GM08714 (cell line): ENCODE data around the gene LMO7.
"Not testable (repeated sequence)": the region's sequence is repeated elsewhere in the genome, so short reads cannot be mapped to it uniquely, and the experiment has no call there.

Experiments used
- H3K4me3 ChIP-seq: fragments of 200-500 bp; sonication (Bioruptor generic); 2 replicates; pipeline ENCODE4 v1.5.1; 2014; ENCODE audit warnings: mild to moderate bottlenecking, low read length, inconsistent platforms
- ZNF274 ChIP-seq: IDR thresholded peaks from 2 replicates; pipeline ENCODE4 v1.6.1; 2012; ENCODE audit warnings: mild to moderate bottlenecking, low read depth, low read length

Gene LMO7

GRCh38 chr13:75726306-75726705 lies 90.2 kb downstream of the LMO7 start:
- TF ChIP-seq ZNF274: no peak
- H3K4me3 ChIP-seq: no peak overlapping the region

GRCh38 chr13:75733113-75733512 lies 97.0 kb downstream of the LMO7 start:
- not testable (repeated sequence) for H3K4me3 ChIP-seq

- H3K4me3 ChIP-seq: no peak overlapping the region
- no peak for TF ChIP-seq ZNF274
Measured at GRCh38 chr13:75736173-75736572, 100.0 kb downstream of the LMO7 start.

GRCh38 chr13:75738841-75739240 lies 102.7 kb downstream of the LMO7 start:
- TF ChIP-seq ZNF274: no peak
- H3K4me3 ChIP-seq: no peak overlapping the region

- no peak for TF ChIP-seq ZNF274
- no peak overlapping the region for H3K4me3 ChIP-seq
Measured at GRCh38 chr13:75739244-75739868, 103.2 kb downstream of the LMO7 start.

- TF ChIP-seq ZNF274: no peak
- no peak overlapping the region for H3K4me3 ChIP-seq
Measured at GRCh38 chr13:75740031-75740430, 103.9 kb downstream of the LMO7 start.

- not testable (repeated sequence) for H3K4me3 ChIP-seq
Measured at GRCh38 chr13:75743072-75743471, 106.9 kb downstream of the LMO7 start.

GRCh38 chr13:75744127-75744526 lies 108.0 kb downstream of the LMO7 start:
- TF ChIP-seq ZNF274: no peak
- H3K4me3 ChIP-seq: no peak overlapping the region

- no peak overlapping the region for H3K4me3 ChIP-seq
- TF ChIP-seq ZNF274: no peak
Measured at GRCh38 chr13:75745387-75745786, 109.3 kb downstream of the LMO7 start.

- TF ChIP-seq ZNF274: no peak
- no peak overlapping the region for H3K4me3 ChIP-seq
Measured at GRCh38 chr13:75748874-75749273, 112.7 kb downstream of the LMO7 start.

GRCh38 chr13:75749407-75749806 lies 113.3 kb downstream of the LMO7 start:
- no peak for TF ChIP-seq ZNF274
- H3K4me3 ChIP-seq: no peak overlapping the region

- TF ChIP-seq ZNF274: no peak
Measured at GRCh38 chr13:75751350-75751749, 115.2 kb downstream of the LMO7 start.

GRCh38 chr13:75752826-75753225 lies 116.7 kb downstream of the LMO7 start:
- no peak for TF ChIP-seq ZNF274
- H3K4me3 ChIP-seq: no peak overlapping the region

More at GRCh38 chr13:75751350-75751749, 115.2 kb downstream of the LMO7 start:
- no peak overlapping the region for H3K4me3 ChIP-seq

GRCh38 chr13:75754936-75755335 lies 118.8 kb downstream of the LMO7 start:
- no peak for TF ChIP-seq ZNF274
- no peak overlapping the region for H3K4me3 ChIP-seq

- no peak for TF ChIP-seq ZNF274
- no peak overlapping the region for H3K4me3 ChIP-seq
Measured at GRCh38 chr13:75757336-75757735, 121.2 kb downstream of the LMO7 start.

GRCh38 chr13:75759531-75759930 lies 123.4 kb downstream of the LMO7 start:
- no peak for TF ChIP-seq ZNF274
- no peak overlapping the region for H3K4me3 ChIP-seq
